B cell (primary cell): ENCODE results near the gene ATP5F1A. TPM values are rescaled to one million over a fixed set of nuclear protein-coding genes. Genes with fewer than 3 reads are reported as not detected.

Source experiments
- ATAC-seq: fragments of 200-7000 bp; cut with Tn5 transposase; one replicate; pipeline ENCODE4 v1.10.0; 2021; ENCODE audit warnings: low read depth, mild to moderate bottlenecking, moderate number of reproducible peaks, moderate library complexity
- CTCF ChIA-PET: fragments of 350-600 bp; sonication (Branson Sonifier 250); formaldehyde crosslinking; loops from one replicate; lab custom pipeline; 2021; ENCODE audit warnings: antibody characterized with exemption, inconsistent platforms; lab: Charles Lee
- POLR2A ChIA-PET: fragments of 350-600 bp; sonication (Branson Sonifier 250); formaldehyde crosslinking; loops from one replicate; lab custom pipeline; 2021; ENCODE audit warnings: antibody characterized with exemption; lab: Charles Lee
- DNase-seq: peaks from one replicate; pipeline ENCODE4 v3.0.0; 2013
- H2AFZ ChIP-seq: 2 replicates; pipeline ENCODE4 v1.6.1; 2012; ENCODE audit warnings: mild to moderate bottlenecking, low read depth, low read length; ENCODE audit not compliant: insufficient read depth, poor library complexity, severe bottlenecking
- H3K27ac ChIP-seq, 2 donors: 1 replicate in 1 of 2; 2 replicates in 1 of 2; pipeline ENCODE4 v1.5.1; 2012 to 2013; ENCODE audit warnings: low read length in 2 of 2, mild to moderate bottlenecking in 2 of 2, moderate library complexity in 1 of 2
- H3K27me3 ChIP-seq, 4 experiments: fragments of 200-600 bp in 1 of 4; sonication (generic) in 1 of 4; replicated peaks in 1 of 4; 1 replicate in 2 of 4; 2 replicates in 2 of 4; pipeline versions ENCODE4 v1.6.1 to v1.7.0; 2013 to 2016; ENCODE audit warnings: low read length in 3 of 4, mild to moderate bottlenecking in 2 of 4, mixed read lengths in 1 of 4, moderate library complexity in 1 of 4; ENCODE audit not compliant: insufficient read depth in 4 of 4, control insufficient read depth in 3 of 4; ENCODE audit errors: control extremely low read depth in 1 of 4
- H3K36me3 ChIP-seq, 2 experiments: replicated peaks in 1 of 2; 1 replicate in 1 of 2; 2 replicates in 1 of 2; pipeline versions ENCODE4 v1.6.1 to v1.7.1; 2013; ENCODE audit warnings: low read length in 1 of 2; ENCODE audit not compliant: insufficient read depth in 2 of 2, control insufficient read depth in 1 of 2; ENCODE audit errors: control extremely low read depth in 1 of 2, extremely low read depth in 1 of 2
- H3K4me1 ChIP-seq, 2 donors: fragments of 200-600 bp in 1 of 2; sonication (generic) in 1 of 2; 1 replicate in 1 of 2; 2 replicates in 1 of 2; pipeline versions ENCODE4 v1.5.1 to v1.6.1; 2013 to 2017; ENCODE audit warnings: low read length in 2 of 2; ENCODE audit not compliant: control insufficient read depth in 2 of 2, insufficient read depth in 2 of 2
- H3K4me2 ChIP-seq: replicated peaks from 2 replicates; pipeline ENCODE3; 2012; ENCODE audit warnings: mild to moderate bottlenecking, low read depth, low read length; ENCODE audit not compliant: poor library complexity, severe bottlenecking
- H3K4me3 ChIP-seq, 5 experiments: fragments of 200-600 bp in 1 of 5; sonication (generic) in 1 of 5; 1 replicate in 3 of 5; 2 replicates in 2 of 5; pipeline versions ENCODE4 v1.5.1 to v1.7.0; 2011 to 2016; ENCODE audit warnings: low read length in 4 of 5, mild to moderate bottlenecking in 4 of 5, low read depth in 2 of 5, control low read depth in 1 of 5, moderate library complexity in 1 of 5; ENCODE audit not compliant: insufficient read depth in 1 of 5; ENCODE audit errors: control extremely low read depth in 1 of 5, extremely low read depth in 1 of 5
- H3K79me2 ChIP-seq: fragments of 200-600 bp; sonication (generic); one replicate; pipeline ENCODE4 v1.6.0; 2016; ENCODE audit warnings: low read length; ENCODE audit not compliant: control insufficient read depth, insufficient read depth
- H3K9ac ChIP-seq: fragments of 200-600 bp; sonication (generic); 2 replicates; pipeline ENCODE4 v1.6.1; 2017; ENCODE audit warnings: mild to moderate bottlenecking, low read length, moderate library complexity
- H3K9me3 ChIP-seq, 3 donors: one replicate each; pipeline versions ENCODE4 v1.6.1 to v1.7.1; 2013; ENCODE audit warnings: low read length in 2 of 3; ENCODE audit not compliant: control insufficient read depth in 2 of 3, insufficient read depth in 1 of 3; ENCODE audit errors: control extremely low read depth in 1 of 3
- H4K20me1 ChIP-seq: 2 replicates; pipeline ENCODE4 v1.6.0; 2012; ENCODE audit warnings: mild to moderate bottlenecking, low read length; ENCODE audit not compliant: insufficient read depth, control insufficient read depth, poor library complexity, severe bottlenecking
- H3K27ac Mint-ChIP-seq: one replicate; pipeline ENCODE4 v1.8.0; 2021; ENCODE audit warnings: mixed read lengths
- H3K27me3 Mint-ChIP-seq: one replicate; pipeline ENCODE4 v1.8.0; 2021; ENCODE audit warnings: mixed read lengths
- H3K4me1 Mint-ChIP-seq: one replicate; pipeline ENCODE4 v1.8.0; 2021; ENCODE audit warnings: mixed read lengths
- H3K4me3 Mint-ChIP-seq: one replicate; pipeline ENCODE4 v1.8.0; 2021; ENCODE audit warnings: mixed read lengths
- H3K9me3 Mint-ChIP-seq: one replicate; pipeline ENCODE4 v1.8.0; 2022; ENCODE audit warnings: mixed read lengths; ENCODE audit not compliant: insufficient read depth
- EZH2 ChIP-seq: IDR thresholded peaks from 2 replicates; pipeline ENCODE4 v1.6.1; 2012; ENCODE audit warnings: borderline replicate concordance, low read depth, mild to moderate bottlenecking, moderate library complexity, low read length; ENCODE audit not compliant: insufficient read depth, poor library complexity, severe bottlenecking
- WGBS: methylation state at CpG from one replicate; pipeline ENCODE4 v1.1.5; 2013; ENCODE audit warnings: missing lambda C conversion rate; ENCODE audit not compliant: insufficient coverage; 5-methylcytosine and 5-hydroxymethylcytosine counted together
- intact Hi-C: fragments of 100-400 bp; cut with micrococcal nuclease; formaldehyde crosslinking; loops from one replicate; pipeline ENCODE4 v1.10.0; 2022
- polyA plus RNA-seq: library from polyadenylated mRNA; depleted of rRNA; stranded (reverse); fragments of >200 nt; gene quantifications from 2 replicates; pipeline ENCODE4 v1.2.3, GENCODE V29; 2012
- total RNA-seq, 2 donors: library from RNA; stranded (reverse); fragments of 120-200 nt in 1 of 2; gene quantifications; 1 replicate in 1 of 2; 2 replicates in 1 of 2; pipeline versions ENCODE4 v1.2.3 to v1.2.4, GENCODE V29; 2013 to 2022
- TF ChIP-seq, protein P1 (sequence below): fragments of 200-600 bp; IDR thresholded peaks from one replicate; pipeline ENCODE4 v1.8.0; 2022; ENCODE audit warnings: antibody characterized with exemption, mild to moderate bottlenecking

Gene ATP5F1A
- total and polyA plus RNA-seq, 2 donors (not counting 1 experiment from before 2014, with no cell fraction given): 225 to 235 TPM

DNA sequence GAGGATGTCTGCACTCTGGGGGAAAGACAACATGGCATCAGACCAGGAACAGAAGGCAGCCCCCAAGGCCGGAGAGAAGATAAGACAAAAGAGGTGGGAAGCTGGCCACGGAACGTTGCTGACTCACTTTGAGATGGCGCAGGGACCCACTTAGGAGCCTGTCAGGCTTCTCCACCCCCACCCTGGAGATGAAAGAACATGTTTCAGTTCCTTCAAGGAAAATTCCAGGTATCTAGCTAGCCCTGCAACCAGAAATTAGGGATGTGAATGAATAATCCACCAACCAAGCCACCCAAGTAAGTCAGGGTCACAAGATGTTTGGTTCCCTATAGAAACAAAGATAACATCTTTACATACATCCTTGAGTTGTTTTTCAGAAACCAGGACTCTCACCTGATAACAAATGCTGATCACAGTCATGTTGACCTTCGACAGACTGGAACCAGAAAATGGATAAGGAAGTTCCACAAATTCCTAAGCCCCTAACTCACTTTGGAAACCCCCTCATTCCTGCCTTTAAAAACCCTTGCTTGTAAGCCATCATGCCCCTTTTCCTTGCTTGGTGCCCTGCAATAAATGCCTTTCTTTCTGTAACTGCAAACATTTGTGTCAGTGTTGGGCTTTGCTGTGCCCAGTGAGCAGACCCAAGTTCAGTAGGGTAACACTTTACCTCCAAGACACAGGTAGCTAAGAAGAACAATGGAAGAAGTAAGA is 57.9 kb downstream of the ATP5F1A start:
- Histone ChIP-seq H3K4me2 (no peak overlapping the region), H3K9ac (no peak overlapping the region), H3K27me3 (no peaks in the 10 kb centered on the region), H3K79me2 (no peaks in the 10 kb centered on the region), H3K4me1 (no peaks in the 10 kb centered on the region), H3K9me3 (no peaks in the 10 kb centered on the region), H3K36me3 (no peaks in the 10 kb centered on the region), H3K27ac (no peak overlapping the region), H2AFZ (no peak overlapping the region), H3K4me3 (no peak overlapping the region), H4K20me1 (no peaks in the 10 kb centered on the region)
- no peak overlapping the region for H3K27ac Mint-ChIP-seq
- WGBS: 95% methylated on average over 3 of the region's 5 CpGs
- CTCF ChIA-PET: no interaction called here
- ATAC-seq (no peak), DNase-seq (no peak)
- peaks cover 14% of the 10 kb centered on the region for H3K27me3 Mint-ChIP-seq
- intact Hi-C loops: no loop called here
- TF ChIP-seq EZH2: no peak
- TF ChIP-seq, protein P1, sequence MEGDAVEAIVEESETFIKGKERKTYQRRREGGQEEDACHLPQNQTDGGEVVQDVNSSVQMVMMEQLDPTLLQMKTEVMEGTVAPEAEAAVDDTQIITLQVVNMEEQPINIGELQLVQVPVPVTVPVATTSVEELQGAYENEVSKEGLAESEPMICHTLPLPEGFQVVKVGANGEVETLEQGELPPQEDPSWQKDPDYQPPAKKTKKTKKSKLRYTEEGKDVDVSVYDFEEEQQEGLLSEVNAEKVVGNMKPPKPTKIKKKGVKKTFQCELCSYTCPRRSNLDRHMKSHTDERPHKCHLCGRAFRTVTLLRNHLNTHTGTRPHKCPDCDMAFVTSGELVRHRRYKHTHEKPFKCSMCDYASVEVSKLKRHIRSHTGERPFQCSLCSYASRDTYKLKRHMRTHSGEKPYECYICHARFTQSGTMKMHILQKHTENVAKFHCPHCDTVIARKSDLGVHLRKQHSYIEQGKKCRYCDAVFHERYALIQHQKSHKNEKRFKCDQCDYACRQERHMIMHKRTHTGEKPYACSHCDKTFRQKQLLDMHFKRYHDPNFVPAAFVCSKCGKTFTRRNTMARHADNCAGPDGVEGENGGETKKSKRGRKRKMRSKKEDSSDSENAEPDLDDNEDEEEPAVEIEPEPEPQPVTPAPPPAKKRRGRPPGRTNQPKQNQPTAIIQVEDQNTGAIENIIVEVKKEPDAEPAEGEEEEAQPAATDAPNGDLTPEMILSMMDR: no peak
- POLR2A ChIA-PET: no interaction called here
- no peak overlapping the region for H3K4me3 Mint-ChIP-seq
- no peaks in the 10 kb centered on the region for H3K9me3 Mint-ChIP-seq
- H3K4me1 Mint-ChIP-seq: no peaks in the 10 kb centered on the region

DNA sequence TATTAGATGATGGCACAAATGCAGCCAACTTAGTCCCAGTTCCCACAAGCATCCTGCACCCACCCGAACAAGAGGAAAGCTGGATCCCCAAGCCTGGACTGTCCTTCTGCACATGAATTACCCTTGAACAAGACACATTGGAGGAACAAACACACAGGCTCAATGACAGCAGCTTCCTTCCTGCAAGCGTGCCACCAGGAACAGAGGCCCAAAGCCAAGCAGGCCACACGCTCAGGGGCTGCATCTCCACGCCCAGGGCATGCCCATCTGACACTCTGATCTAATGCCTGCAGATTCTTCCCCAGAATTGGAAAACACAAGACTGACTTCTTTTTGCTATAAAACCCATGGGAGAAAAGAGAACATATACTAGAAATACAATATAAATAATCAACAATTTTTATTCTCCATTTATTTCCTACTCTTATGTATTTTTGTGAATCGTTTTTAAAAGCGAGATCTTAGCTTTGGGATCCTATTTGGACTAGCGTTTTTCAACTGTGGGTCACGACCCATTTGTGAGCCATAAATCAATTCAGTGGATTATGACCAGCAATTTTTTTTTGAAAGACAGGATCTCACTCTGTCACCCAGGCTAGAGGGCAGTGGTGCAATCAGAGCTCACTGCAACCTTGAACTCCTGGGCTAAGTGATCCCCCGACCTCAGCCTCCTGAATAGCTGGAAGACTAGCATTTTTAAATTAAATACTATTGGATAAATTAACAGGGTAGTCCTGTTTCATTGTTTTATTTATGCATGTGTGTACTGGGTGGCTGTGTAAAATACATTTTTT is 60.4 kb downstream of the ATP5F1A start:
- H3K27ac ChIP-seq: no peak overlapping the region
- 81% methylated on average over 8 of the region's 9 CpGs for WGBS
- CTCF ChIA-PET: no interaction called here
- TF ChIP-seq EZH2: no peak
- TF ChIP-seq, protein P1: no peak
- H3K9ac ChIP-seq: no peak overlapping the region
- no peak for ATAC-seq
- H3K4me2 ChIP-seq: no peak overlapping the region
- DNase-seq: no peak
- no peak overlapping the region for H3K4me3 ChIP-seq
- POLR2A ChIA-PET: no interaction called here
- no peak overlapping the region for H2AFZ ChIP-seq
- H3K4me1 ChIP-seq: no peaks in the 10 kb centered on the region
- no peak overlapping the region for H3K4me3 Mint-ChIP-seq
- intact Hi-C loops: no loop called here
- no peaks in the 10 kb centered on the region for H3K27me3 ChIP-seq
- H3K9me3 ChIP-seq: no peaks in the 10 kb centered on the region
- H3K79me2 ChIP-seq: no peaks in the 10 kb centered on the region
- H3K27ac Mint-ChIP-seq: no peak overlapping the region
- H3K9me3 Mint-ChIP-seq: no peaks in the 10 kb centered on the region
- peaks cover 11% of the 10 kb centered on the region for H3K27me3 Mint-ChIP-seq
- H4K20me1 ChIP-seq: no peaks in the 10 kb centered on the region
- H3K4me1 Mint-ChIP-seq: no peaks in the 10 kb centered on the region
- H3K36me3 ChIP-seq: no peaks in the 10 kb centered on the region
